CD14-positive monocyte (primary cell): ENCODE results near the gene BEND7. TPM values are rescaled to one million over a fixed set of nuclear protein-coding genes. Genes with fewer than 3 reads are reported as not detected.

Experiments used
- DNase-seq, 3 donors: peaks; one replicate each; pipeline ENCODE4 v3.0.0-alpha.2; 2011 to 2022
- H2AFZ ChIP-seq: 2 replicates; pipeline ENCODE4 v1.6.0; 2012; ENCODE audit warnings: mild to moderate bottlenecking, low read depth, low read length, inconsistent platforms; ENCODE audit not compliant: insufficient read depth, poor library complexity, severe bottlenecking
- H3K27ac ChIP-seq, 2 donors: 1 replicate in 1 of 2; 2 replicates in 1 of 2; pipeline ENCODE4 v1.5.1; 2012 to 2013; ENCODE audit warnings: low read length in 2 of 2, control low read depth in 1 of 2, inconsistent platforms in 1 of 2, low read depth in 1 of 2, mild to moderate bottlenecking in 1 of 2
- H3K27me3 ChIP-seq, 2 donors: one replicate each; pipeline versions ENCODE4 v1.6.0 to v1.6.1; 2011 to 2013; ENCODE audit warnings: low read length in 2 of 2; ENCODE audit not compliant: control insufficient read depth in 2 of 2, insufficient read depth in 2 of 2
- H3K36me3 ChIP-seq, 2 donors: replicated peaks in 1 of 2; 1 replicate in 1 of 2; 2 replicates in 1 of 2; pipeline versions ENCODE4 v1.5.1 to v1.6.1; 2012 to 2013; ENCODE audit warnings: low read length in 2 of 2, control low read depth in 1 of 2, inconsistent platforms in 1 of 2, mild to moderate bottlenecking in 1 of 2; ENCODE audit not compliant: insufficient read depth in 2 of 2, control insufficient read depth in 1 of 2
- H3K4me1 ChIP-seq, 2 donors: 1 replicate in 1 of 2; 2 replicates in 1 of 2; pipeline versions ENCODE4 v1.5.1 to v1.6.1; 2012 to 2013; ENCODE audit warnings: low read length in 2 of 2, control low read depth in 1 of 2, inconsistent platforms in 1 of 2, mild to moderate bottlenecking in 1 of 2, moderate library complexity in 1 of 2; ENCODE audit not compliant: insufficient read depth in 2 of 2, control insufficient read depth in 1 of 2
- H3K4me2 ChIP-seq: replicated peaks from 2 replicates; pipeline ENCODE3; 2012; ENCODE audit warnings: low read length, moderate library complexity, mild to moderate bottlenecking; ENCODE audit not compliant: poor library complexity, severe bottlenecking; ENCODE audit errors: extremely low read depth
- H3K4me3 ChIP-seq, 3 experiments: fragments of 200-600 bp in 1 of 3; sonication (generic) in 1 of 3; replicated peaks in 1 of 3; 1 replicate in 2 of 3; 2 replicates in 1 of 3; pipeline ENCODE4 v1.5.1; 2011 to 2013; ENCODE audit warnings: low read length in 3 of 3, mild to moderate bottlenecking in 3 of 3, control low read depth in 2 of 3, low read depth in 2 of 3, inconsistent platforms in 1 of 3, moderate library complexity in 1 of 3
- H3K79me2 ChIP-seq: 2 replicates; pipeline ENCODE4 v1.6.0; 2012; ENCODE audit warnings: mild to moderate bottlenecking, control low read depth, inconsistent platforms, low read length, moderate library complexity; ENCODE audit not compliant: insufficient read depth
- H3K9ac ChIP-seq: 2 replicates; pipeline ENCODE4 v1.6.0; 2017; ENCODE audit warnings: low read length, mild to moderate bottlenecking; ENCODE audit not compliant: insufficient read depth, poor library complexity, severe bottlenecking
- H3K9me3 ChIP-seq, 2 donors: replicated peaks in 1 of 2; 1 replicate in 1 of 2; 2 replicates in 1 of 2; pipeline versions ENCODE4 v1.5.1 to v1.6.1; 2012 to 2013; ENCODE audit warnings: low read length in 2 of 2, control low read depth in 1 of 2; ENCODE audit not compliant: control insufficient read depth in 1 of 2, insufficient read depth in 1 of 2
- H4K20me1 ChIP-seq: 2 replicates; pipeline ENCODE4 v1.6.0; 2012; ENCODE audit warnings: mild to moderate bottlenecking, low read length, control low read depth, moderate library complexity; ENCODE audit not compliant: insufficient read depth
- H3K27ac Mint-ChIP-seq, 7 donors: one replicate each; pipeline ENCODE4 v1.8.0; 2020; ENCODE audit warnings: mild to moderate bottlenecking in 7 of 7, mixed read lengths in 7 of 7, moderate library complexity in 6 of 7, inconsistent platforms in 2 of 7
- H3K27me3 Mint-ChIP-seq, 3 donors: one replicate each; pipeline ENCODE4 v1.8.0; 2021 to 2022; ENCODE audit warnings: low read depth in 3 of 3, mild to moderate bottlenecking in 3 of 3, mixed read lengths in 3 of 3, moderate library complexity in 3 of 3, inconsistent platforms in 1 of 3
- H3K36me3 Mint-ChIP-seq, 2 donors: one replicate each; pipeline ENCODE4 v1.8.0; 2020; ENCODE audit warnings: mixed read lengths in 2 of 2, inconsistent platforms in 1 of 2, mild to moderate bottlenecking in 1 of 2
- H3K4me1 Mint-ChIP-seq: one replicate; pipeline ENCODE4 v1.8.0; 2020; ENCODE audit warnings: mild to moderate bottlenecking, mixed read lengths
- H3K4me3 Mint-ChIP-seq, 2 donors: one replicate each; pipeline ENCODE4 v1.8.0; 2020; ENCODE audit warnings: mild to moderate bottlenecking in 2 of 2, mixed read lengths in 2 of 2, moderate library complexity in 1 of 2
- H3K9me3 Mint-ChIP-seq, 7 donors: one replicate each; pipeline ENCODE4 v1.8.0; 2020 to 2022; ENCODE audit warnings: mixed read lengths in 7 of 7, mild to moderate bottlenecking in 6 of 7, moderate library complexity in 6 of 7, inconsistent platforms in 2 of 7
- WGBS: methylation state at CpG from one replicate; pipeline ENCODE4 v1.1.5; 2013; ENCODE audit warnings: missing lambda C conversion rate; ENCODE audit not compliant: insufficient coverage; 5-methylcytosine and 5-hydroxymethylcytosine counted together
- intact Hi-C, 2 donors: fragments of 100-400 bp; cut with micrococcal nuclease; formaldehyde crosslinking; loops; one replicate each; pipeline versions ENCODE4 v1.15.0 to v1.15.1; 2023
- polyA plus RNA-seq, 3 donors: library from polyadenylated mRNA; depleted of rRNA in 1 of 3; unstranded in 2 of 3; stranded (reverse) in 1 of 3; fragments of 300-500 nt in 2 of 3; fragments of >200 nt in 1 of 3; fragmentation: Illumina TruSeq in 2 of 3; gene quantifications; 1 replicate in 2 of 3; 2 replicates in 1 of 3; pipeline ENCODE4 v1.2.3, GENCODE V29; 2012 to 2021
- TF ChIP-seq, protein P1 (sequence below): fragments of 200-600 bp; IDR thresholded peaks from one replicate; pipeline ENCODE4 v1.8.0; 2022; ENCODE audit warnings: antibody characterized with exemption, mild to moderate bottlenecking

BEND7 gene
- polyA plus RNA-seq, 3 donors: 0.65 TPM; not detected in 2

DNA sequence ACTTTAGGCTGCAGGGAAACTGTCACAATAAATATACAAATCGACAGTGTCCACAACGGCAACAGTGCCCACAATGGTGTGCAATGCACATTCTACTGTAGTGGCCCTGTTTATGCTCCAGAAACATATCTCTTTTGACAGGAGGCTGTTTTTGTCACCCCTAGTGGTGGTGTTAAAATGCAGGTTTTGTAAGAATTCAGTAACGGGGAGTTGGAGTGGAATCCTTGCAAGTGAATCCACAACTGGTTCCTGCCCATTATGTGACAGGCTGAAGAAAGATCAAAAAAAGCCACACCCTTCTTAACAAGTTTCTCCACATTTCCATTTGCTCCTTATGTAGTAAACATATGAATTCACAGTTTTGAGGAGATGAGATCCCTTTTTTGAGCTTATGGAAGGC, 58.5 kb downstream of the BEND7 start:
- Histone ChIP-seq H3K9ac (no peak overlapping the region), H3K9me3 (peaks cover 11 to 20% of the 10 kb centered on the region in 2 donors), H3K27me3 (no peaks in the 10 kb centered on the region), H4K20me1 (no peaks in the 10 kb centered on the region), H3K36me3 (no peaks in the 10 kb centered on the region), H3K4me1 (no peaks in the 10 kb centered on the region), H3K4me2 (no peak overlapping the region), H3K79me2 (no peaks in the 10 kb centered on the region), H3K4me3 (no peak overlapping the region), H3K27ac (no peak overlapping the region), H2AFZ (no peak overlapping the region)
- no peaks in the 10 kb centered on the region for H3K4me1 Mint-ChIP-seq
- no peak overlapping the region for H3K27ac Mint-ChIP-seq
- H3K36me3 Mint-ChIP-seq: no peaks in the 10 kb centered on the region
- H3K27me3 Mint-ChIP-seq: peaks cover 0 to 2% (median 0%) of the 10 kb centered on the region in 3 donors
- WGBS: 100% methylated on average over 1 of the region's 3 CpGs
- TF ChIP-seq, protein P1, sequence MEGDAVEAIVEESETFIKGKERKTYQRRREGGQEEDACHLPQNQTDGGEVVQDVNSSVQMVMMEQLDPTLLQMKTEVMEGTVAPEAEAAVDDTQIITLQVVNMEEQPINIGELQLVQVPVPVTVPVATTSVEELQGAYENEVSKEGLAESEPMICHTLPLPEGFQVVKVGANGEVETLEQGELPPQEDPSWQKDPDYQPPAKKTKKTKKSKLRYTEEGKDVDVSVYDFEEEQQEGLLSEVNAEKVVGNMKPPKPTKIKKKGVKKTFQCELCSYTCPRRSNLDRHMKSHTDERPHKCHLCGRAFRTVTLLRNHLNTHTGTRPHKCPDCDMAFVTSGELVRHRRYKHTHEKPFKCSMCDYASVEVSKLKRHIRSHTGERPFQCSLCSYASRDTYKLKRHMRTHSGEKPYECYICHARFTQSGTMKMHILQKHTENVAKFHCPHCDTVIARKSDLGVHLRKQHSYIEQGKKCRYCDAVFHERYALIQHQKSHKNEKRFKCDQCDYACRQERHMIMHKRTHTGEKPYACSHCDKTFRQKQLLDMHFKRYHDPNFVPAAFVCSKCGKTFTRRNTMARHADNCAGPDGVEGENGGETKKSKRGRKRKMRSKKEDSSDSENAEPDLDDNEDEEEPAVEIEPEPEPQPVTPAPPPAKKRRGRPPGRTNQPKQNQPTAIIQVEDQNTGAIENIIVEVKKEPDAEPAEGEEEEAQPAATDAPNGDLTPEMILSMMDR: no peak
- DNase-seq: no peak
- intact Hi-C loops: no loop called here
- no peak overlapping the region for H3K4me3 Mint-ChIP-seq
- H3K9me3 Mint-ChIP-seq: no peaks in the 10 kb centered on the region

DNA sequence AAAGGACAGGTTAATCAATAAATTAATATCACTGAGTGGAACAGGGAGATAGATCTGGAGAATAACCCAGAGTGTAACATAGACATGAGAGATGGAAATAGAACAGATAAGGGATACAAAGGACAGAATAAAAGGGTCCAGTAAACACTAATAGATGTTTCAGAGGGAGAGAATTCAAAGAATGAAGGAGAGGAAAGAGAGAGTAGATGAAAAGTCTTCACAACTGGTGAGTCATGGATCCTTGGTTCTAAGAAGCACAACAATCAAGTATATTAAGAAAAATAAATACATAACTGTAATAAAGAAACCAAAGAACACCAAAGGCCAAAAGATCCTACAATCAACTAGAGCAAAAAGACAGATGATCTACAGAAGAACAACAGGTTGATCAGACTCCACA, 66.3 kb downstream of the BEND7 start:
- no peaks in the 10 kb centered on the region for H3K79me2 ChIP-seq
- H4K20me1 ChIP-seq: no peaks in the 10 kb centered on the region
- no peaks in the 10 kb centered on the region for H3K36me3 ChIP-seq
- no peak for DNase-seq
- Mint-ChIP-seq H3K27me3 (peaks cover 0 to 2% (median 2%) of the 10 kb centered on the region in 3 donors), H3K9me3 (peaks cover 3 to 9% (median 6%) of the 10 kb centered on the region in 7 donors), H3K4me1 (no peaks in the 10 kb centered on the region), H3K36me3 (no peaks in the 10 kb centered on the region), H3K27ac (no peak overlapping the region), H3K4me3 (no peak overlapping the region)
- no peaks in the 10 kb centered on the region for H3K9me3 ChIP-seq
- TF ChIP-seq, protein P1: no peak
- no peaks in the 10 kb centered on the region for H3K4me1 ChIP-seq
- H3K4me2 ChIP-seq: no peak overlapping the region
- intact Hi-C loops: no loop called here
- H3K27me3 ChIP-seq: no peaks in the 10 kb centered on the region
- no peak overlapping the region for H3K27ac ChIP-seq
- H3K9ac ChIP-seq: no peak overlapping the region
- H3K4me3 ChIP-seq: no peak overlapping the region
- H2AFZ ChIP-seq: no peak overlapping the region
